HG02763 (cell line): Measurements from ENCODE around the gene ASB6.

ENCODE experiments used
- ATAC-seq: cut with Tn5 transposase; IDR thresholded peaks from one replicate; pipeline ENCODE4 v1.9.1; 2021; ENCODE audit warnings: mild to moderate bottlenecking, moderate library complexity; ENCODE audit not compliant: unreplicated experiment

ASB6 gene

DNA sequence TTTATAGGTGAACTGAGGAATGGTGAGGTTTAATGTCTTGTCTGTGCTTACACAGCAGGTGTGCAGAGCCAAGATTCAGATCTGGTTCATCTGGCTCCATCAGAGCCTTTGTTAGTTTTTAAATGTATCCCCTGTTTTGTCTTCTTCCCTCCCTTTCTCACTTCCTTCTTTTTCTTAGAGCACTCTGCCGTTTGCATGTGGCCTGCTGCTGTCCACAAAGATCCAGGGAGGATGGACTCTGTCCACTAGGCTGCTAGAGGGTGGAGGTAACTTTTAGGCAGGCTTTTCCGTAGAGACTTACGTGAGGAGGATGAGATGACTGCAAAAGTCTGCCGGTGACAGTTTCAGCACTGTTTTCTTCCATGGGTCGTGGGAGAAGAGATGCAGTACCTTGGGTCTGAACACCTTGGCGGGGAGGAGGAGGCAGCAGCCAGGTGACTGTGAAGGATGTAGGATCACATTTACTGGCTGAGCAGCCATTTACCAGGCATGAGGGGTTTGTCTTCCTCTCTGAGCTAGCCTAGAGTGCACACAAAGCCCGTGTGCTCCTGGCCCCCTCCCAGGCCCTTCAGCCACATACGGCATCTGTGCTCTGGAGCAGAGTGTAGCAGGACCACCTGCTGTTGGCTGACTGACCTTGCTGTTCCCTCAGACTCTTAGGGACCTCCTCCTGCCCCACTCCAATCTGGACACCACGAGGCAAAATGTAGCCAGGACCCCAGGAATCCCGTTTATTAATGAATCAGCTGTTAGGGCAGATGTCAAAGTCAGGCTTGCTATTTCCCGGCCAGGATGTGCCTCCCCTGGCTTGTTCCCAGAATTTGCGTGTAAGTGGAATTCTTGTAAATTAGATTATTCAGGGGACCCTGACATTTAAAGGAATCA is 14.2 kb downstream of the ASB6 start:
- ATAC-seq, result no peak

DNA sequence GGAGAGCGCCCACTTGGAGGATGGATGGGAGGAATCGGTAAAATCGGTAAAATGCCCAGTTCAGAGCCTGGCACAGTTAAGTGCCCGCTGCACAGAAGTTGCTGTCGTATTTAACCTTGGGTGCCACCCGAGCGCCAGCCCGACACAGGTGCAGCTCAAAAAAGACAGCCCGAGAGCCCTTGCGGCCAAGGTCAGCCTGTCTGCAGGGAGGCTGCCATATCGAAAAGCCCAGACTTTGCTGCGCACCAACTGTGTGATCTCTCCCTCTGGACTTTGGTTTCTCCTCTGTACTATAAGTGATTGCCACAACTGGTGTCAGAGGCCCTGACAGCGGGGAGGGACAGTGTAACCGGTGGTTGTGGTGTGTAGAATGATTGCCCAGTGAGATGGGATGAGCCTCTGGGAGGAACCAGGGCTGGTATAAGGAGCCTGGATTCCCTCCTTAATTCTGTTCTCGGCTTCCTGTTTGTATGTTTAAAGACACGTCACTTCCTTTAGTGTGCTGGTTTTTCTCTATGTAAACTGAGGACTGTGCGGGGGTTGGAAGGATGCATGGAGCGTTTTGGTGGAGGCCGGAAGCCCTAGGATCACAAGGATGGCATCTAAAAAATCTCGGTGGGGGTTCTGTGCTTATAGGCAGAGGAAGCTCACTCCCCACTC is 15.2 kb downstream of the ASB6 start:
- ATAC-seq, result no peak

DNA sequence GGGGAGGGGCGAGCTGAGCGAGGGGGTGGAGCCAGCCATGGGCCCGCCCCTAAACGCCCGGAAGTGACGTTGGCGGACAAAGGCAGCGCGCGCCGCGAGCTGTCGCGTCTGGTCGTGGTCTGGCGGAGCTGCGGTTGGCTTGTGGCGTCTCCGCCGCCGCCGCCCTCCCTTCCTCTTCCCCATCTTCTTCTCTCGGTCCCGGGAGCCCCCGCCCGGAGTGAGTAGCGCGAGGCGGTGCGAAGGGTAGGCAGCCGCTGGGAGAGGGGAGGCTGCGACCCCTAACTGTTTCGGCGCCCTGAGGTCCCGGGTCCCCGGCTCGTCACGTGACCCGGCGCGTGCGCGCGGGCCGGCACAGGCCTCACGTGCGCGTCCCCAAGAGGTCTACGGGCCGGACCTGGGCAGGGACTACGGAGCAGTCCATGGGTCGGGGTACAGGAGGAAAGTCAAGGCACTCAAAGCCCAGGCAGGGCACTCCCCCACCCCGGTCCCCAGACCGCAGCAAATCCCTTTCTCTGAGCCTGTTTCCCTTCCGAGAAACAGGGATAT is 15.8 kb downstream of the ASB6 start, which contains the start of gene NTMT1:
Gene NTMT1, plus strand, starts transcription at position 85 of the 546 bp plus-strand sequence. CDS start 6,541 bp downstream, outside the sequence.
- peak; percentile 82 for ATAC-seq

DNA sequence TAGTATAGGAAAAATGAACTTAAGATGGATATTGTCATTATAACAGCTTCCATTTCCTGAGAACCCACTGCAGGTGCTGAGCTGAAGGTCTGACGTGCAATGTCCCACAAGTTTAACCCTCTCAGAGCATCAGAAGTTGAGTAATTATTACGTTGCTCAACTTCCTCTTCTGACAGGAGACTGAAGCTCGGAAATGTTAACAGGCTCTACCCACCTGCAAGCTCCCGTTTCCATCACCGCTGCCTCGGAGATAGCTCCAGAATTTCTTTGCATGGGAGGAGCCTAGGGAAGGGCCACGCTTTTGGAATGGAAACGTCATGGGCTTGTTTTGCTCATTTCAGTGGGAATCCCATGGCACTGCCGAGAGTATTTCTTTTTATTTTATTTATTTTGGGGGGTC is 17.0 kb downstream of the ASB6 start:
- ATAC-seq, result no peak

DNA sequence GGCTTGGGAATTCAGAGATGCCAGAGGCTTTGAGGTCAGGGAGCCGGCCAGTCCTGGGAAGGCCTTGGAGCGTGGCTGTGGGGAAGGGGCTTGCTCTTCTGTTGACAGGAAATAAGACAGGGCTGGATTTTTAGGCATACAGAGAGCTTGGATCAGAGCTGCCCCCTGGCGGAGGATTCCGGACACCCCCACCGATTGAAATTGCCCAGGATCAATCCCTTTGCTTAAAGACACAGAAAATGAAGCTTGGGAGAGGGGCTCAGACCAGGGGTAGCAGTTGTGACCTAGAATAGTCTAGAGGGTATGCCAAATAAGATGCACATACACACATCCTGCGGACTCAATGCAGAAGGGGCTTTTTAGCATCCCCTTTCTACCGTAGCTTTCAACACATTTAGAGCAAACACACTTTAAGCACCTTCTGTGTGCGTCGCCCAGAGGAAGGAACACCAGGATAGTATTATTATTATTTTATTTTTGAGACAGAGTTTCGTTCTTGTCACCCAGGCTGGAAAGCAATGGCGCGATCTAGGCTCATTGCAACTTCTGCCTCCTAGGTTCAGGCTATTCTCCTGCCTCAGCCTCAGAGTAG is 17.7 kb downstream of the ASB6 start:
- ATAC-seq, result no peak

DNA sequence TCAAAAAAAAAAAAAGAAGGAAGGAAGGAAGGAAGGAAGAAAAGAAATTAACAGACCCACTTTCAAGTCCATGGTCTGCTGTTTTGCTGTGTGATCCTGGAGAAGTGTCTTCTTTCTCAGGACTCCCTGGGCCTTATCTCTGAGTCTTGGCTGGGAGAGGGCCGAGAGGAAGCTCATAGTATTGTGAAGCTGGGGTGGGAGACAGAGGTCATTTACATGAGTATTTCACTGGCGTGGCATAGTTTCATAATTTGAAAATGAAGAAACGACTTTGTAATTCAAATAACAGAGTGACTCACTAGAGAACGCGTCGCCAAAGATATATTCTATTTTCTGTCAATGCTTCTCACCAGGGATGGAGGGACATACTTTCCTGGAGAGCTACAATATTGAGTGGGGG is 18.6 kb downstream of the ASB6 start:
- ATAC-seq, result no peak

DNA sequence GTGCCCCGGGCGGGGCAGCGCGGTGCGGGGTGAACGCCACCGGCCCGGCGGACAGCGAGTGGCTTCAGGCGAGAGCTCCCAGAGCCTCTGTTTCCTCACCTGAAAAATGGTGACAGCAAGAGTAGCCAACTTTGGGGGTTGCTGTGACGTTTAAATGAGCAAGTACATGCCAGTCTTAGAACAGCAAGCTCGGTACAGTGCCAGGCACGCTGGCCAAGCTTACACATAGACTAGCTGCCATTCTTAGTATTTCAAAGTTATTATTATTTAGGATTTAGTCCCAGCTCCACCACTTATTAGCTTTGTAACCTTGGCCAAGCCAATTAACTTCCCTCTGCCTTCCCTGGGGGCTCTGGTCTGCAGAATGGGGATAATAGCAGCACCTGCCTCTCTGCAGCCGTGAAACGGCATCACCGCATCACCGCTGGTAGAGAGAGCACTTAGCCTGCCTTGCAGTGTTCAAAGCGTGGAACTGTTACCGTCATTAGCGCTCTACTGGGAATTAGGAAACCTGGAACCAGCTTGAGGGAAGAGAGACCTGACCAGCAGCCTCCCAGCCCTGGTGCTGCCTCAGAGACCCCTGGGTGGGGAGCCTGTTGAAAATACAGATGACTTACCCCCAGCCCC is 21.2 kb downstream of the ASB6 start, which contains the start of gene C9orf50:
Gene C9orf50, minus strand, starts transcription at position 433 of the 627 bp plus-strand sequence. CDS start 527 bp downstream, outside the sequence.
- ATAC-seq, result no peak

DNA sequence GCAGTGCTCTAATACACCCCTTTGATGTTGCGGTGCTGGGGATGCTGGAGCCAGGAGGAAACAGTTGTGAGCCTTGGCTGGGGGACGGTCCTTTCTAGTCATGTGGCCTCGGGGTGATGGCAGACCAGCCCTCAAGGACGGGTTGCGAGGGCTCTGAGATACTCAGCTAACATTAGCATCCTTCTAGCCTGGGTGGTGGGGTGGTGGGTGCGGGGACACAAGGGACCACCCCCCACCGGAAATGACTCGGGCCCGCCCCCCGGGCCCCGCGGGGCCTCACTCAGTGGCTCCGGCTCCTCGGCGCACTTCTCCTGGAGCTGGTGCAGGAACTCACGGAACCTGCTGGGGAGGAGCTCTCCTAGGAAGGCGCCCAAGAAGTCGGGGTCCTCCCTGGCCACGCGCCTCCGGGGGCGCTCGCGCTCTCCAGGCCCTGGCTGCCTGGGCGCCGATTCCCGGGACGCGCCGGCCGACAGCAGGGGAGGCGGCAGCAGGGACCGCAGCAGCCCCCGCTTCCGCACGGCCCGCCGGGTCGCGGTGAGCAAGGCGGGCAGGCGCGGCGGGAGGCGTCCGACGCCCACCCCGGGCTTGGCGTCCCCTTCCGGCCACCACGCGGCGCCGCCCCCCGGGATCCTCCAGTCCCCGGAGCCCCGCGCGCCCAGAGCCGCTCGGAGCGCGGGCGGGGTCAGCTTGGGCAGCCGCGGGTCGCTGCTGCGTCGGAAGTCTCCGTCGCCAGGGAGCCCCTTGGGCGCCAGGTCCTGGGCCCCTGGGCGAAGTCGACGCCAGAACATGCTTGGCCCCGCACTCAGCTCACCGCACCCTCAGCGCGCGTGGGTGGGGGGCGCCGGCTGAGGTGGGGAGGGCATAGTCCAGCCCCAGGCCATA is 21.9 kb downstream of the ASB6 start:
- ATAC-seq, result no peak

DNA sequence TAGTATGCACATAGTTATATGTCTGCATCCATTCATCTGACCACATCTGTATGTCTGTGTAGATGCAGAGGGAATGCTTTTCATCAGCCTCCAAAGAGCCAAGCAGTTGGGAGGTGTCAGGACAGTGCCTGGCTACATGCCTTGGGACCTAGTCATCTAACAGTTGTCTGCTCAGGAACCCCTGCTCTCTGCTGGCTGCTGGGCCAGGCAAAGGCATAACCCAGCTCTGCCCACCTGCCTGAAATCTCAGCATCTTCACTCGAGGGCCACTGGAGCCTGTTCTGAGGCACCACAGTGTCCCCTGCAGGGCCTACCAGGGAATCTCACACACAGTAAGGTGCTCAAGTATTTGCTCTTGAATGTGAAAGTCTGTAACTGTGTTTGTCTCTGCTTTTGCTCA is 24.8 kb downstream of the ASB6 start:
- ATAC-seq, result no peak

DNA sequence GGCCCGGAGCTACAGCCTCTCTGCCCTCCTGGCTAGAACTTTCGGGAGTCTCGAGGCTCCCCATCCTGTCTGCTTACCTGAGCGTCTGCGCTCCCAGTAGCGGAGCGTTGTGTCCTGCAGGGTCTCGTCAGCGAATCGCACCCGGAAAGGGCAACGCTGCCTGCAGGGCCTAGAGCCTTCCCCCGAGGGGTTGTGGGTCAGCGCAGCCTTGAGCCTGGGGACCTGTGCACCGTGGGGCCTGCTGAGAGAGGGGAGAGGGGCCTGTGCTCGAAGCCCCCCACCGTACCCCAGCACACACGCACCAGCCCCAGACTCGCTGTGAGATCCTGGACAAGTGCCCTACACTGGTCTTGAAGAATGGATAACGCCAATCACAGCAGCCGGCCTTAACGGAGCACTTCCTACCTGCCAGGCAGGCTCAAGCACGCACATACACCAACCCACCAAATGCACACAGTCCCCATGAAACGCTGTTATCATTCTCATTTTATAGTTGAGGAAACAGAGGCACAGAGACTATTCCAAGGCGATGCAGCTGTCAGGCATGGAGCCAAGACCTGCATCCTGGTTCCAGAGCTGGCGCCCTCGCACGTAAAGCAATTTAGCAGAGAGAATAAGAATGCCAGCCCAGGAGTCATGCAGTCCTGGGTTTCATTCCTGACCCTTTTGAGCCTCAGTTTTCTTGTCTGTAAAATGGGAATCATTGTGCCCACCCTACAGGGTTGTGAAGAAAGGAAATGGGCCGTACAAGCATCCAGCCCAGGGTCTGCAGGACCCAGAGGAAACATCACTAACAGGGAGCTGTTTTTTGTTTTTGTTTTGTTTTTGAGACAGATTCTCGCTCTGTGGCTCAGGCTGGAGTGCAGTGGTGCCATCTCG is 26.3 kb downstream of the ASB6 start:
- ATAC-seq, result no peak

DNA sequence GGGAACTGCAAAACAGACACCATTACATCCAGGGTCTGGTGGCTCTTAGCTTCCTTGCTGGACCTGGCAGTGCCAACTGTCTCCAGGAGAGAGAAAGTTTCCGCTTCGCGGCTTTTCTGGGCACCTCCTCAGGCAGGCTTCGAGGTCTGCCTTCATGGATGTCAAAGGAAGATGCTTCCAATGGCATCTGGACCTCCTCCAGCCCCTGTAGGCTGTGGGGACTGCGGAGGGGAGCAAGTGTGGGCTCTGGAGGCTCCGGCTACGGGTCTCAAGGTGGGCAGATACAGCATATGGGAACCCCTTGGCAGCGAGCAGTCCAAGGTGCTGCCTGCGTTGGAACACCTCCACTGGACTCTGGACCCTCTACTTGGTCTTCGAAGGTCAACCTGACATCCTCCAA is 27.0 kb downstream of the ASB6 start:
- no peak for ATAC-seq

DNA sequence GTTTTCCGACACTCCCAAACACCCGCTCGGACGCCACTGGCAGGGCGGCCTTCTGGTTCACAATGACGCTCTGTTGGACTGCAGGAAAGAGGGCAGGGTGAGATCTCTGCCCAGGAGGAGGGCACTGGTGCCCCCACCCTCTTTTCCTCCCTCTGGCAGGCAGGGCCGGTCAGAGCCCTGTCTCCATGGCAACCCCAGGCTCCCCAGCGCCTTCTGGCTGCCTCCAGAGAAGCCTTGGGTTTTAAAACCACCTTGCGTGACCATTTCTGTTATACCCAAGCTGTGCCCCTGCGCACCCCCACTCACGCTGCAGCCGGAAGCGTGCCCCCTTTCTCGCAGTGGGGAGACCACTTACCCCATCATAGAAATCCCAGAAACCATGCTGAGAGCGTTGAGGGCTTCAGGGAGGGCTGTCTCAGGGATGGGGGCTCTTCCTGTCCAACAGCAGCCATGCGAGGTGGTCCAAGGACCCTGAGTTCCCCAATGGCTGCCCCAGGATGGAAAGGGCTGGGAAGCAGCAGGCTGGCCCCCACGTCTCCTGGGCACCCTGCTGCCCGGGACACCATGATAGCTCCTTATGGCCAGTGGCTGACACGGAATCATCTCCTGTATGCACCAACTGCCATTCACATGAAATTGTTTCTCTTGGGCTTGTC is 28.3 kb downstream of the ASB6 start:
- no peak for ATAC-seq

DNA sequence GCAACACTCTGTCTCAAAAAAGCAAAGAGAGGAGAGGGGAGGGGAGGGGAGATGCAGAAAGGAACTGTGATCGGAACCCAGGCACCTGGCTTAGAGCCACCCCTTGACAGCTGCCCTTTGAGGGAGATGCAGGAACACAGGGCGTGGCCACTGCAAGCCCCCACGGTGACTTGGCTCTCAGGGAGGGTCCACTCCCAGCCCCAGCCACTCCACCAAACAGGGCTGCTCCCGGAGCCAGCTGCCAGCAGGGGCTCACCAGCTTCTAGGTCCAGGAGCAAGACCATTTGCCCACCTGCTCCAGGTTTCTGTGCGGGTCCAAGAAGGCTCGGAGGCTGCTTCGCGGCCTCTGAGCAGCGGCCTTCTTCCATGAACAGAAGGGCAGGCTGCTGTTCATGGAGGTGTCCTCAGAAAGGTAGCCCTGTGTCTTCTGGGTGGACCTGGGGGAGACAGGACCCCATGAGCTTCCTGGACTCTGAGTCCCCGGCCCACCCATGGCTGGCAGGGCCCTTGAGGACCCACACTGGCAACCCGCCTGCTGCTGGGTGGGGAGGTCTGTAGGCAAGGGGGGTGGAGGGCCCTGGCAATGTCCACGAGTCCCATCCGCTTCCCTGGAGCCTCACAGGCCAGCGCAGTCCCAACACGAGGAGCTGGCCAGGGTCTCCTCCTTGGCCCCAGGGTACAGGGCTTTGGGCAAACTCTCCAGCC is 29.0 kb downstream of the ASB6 start:
- no peak for ATAC-seq

DNA sequence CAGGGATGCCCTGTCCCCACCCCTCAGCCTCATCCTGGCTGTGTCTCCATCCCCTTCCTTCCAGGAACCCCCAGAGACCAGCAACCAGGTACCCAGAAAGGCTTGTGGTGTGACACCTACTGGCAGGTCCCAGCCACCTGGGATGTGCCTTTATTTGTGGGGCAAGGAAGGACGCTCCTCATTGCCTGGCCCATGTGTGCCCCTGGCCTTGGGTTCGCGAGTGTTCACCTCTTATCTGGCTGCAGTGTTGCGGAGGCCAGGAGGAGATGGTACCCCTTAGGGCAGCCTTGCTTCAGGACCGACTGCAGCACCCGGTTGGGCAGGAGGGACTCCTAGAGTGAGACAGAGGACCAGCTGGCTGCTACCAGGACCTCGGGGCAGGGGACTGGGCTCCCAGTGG is 29.8 kb downstream of the ASB6 start:
- ATAC-seq, result no peak

DNA sequence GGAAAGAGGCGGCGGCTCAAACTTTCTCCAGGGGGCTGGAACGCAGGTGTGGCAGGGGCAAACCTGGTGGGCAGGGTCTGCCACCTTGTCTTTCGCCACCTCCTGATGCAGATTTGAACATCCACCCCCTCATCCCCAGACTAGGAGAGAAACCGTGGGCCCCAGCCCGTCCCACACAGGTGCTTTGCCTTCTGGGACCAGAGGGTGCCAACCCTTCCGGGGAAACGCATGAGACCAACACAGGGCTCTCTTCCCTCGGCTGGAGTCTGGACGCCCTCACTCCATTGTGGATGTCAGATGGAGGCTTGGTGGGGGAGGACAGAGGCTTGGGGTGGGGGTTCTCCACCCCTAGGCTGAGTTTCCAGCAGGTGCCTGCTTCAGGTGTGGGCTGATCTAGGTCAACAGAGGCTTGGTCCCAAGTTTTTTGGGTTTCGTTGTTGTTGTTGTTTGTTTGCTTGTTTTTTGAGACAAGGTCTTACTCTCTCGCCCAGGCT is 30.6 kb downstream of the ASB6 start:
- no peak for ATAC-seq

DNA sequence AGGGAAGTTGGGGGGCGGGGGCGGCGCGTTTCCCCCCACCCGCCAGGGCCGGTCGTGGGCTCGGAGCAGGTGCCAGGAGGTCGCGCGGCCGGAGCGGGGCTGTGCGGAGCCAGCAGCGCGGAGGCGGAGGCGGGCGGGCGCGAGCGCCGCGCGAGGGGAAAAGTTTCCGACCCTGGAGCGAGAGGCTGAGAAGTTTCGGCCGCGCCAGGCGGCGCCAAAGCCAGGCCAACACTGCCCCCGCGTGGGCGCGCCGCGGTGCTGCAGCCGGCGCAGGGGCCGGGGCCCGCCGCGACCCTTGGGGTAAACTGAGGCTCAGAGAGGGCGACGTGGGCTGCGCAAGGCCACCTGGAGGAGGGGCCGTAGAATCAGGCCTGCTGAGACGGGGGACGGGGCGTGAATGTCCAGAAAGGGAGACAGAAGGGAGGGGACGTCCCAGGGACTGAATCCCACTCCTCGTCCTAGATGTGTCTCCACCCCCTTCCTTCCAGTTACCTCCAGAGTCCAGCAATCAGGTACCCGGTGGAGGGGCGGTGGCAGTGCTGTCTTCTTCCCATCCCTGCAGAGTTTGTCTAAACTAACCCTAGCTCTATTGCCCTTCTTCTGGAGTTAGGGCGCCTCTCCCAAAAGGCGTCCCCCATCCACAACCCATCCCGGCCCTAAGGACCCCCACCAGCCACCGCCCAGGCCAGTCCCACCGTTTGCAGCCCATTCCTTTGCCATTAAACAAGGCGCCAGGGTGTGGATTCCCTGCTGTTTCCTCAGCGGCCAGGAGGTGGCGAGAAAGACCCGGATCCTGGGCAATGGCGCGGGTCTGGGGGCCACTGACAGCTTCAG is 31.3 kb downstream of the ASB6 start:
- ATAC-seq, result peak; percentile 58

DNA sequence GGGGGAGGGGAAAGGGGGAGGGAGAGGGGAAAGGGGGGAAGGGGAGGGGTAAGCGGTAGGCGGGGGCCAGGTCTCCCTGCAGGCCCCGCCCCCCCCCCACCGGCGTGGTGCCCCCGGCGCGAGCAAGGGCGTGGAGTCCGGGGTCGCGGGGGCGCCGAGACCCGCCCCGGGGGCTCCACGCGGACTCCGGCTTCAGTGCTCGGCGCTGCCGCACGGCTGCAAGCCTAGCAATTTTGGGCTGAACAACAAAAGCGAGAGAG is 31.8 kb downstream of the ASB6 start:
- ATAC-seq, result no peak
